Naive thymus-derived CD4-positive, alpha-beta T cell (primary cell): ENCODE results near the gene THRA. TPM values are rescaled to one million over a fixed set of nuclear protein-coding genes. Genes with fewer than 3 reads are reported as not detected.

Source experiments
- ATAC-seq: fragments of 150-1000 bp; cut with Tn5 transposase; 2 replicates; pipeline ENCODE4 v1.10.0; 2021; ENCODE audit warnings: mild to moderate bottlenecking, moderate library complexity
- CTCF ChIA-PET: fragments of 350-600 bp; sonication (Branson Sonifier 250); formaldehyde crosslinking; loops from one replicate; lab custom pipeline; 2021; ENCODE audit warnings: antibody characterized with exemption; lab: Charles Lee
- POLR2A ChIA-PET: fragments of 350-600 bp; sonication (Branson Sonifier 250); formaldehyde crosslinking; loops from one replicate; lab custom pipeline; 2021; ENCODE audit warnings: antibody characterized with exemption, inconsistent platforms; lab: Charles Lee
- DNase-seq, 9 donors: peaks; one replicate each; pipeline versions ENCODE4 v3.0.0 to v3.0.0-alpha.2; 2020 to 2022; ENCODE audit warnings: mixed read lengths in 1 of 9
- H3K27ac ChIP-seq: one replicate; pipeline ENCODE4 v1.7.0; 2013; ENCODE audit warnings: mild to moderate bottlenecking, low read depth, low read length, moderate library complexity
- H3K27me3 ChIP-seq, 2 donors: one replicate each; pipeline ENCODE4 v1.7.0; 2013; ENCODE audit warnings: low read length in 2 of 2, mild to moderate bottlenecking in 2 of 2, moderate library complexity in 2 of 2; ENCODE audit not compliant: control insufficient read depth in 2 of 2, insufficient read depth in 2 of 2
- H3K36me3 ChIP-seq, 3 experiments: 1 replicate in 2 of 3; 2 replicates in 1 of 3; pipeline ENCODE4 v1.7.0; 2013; ENCODE audit warnings: low read length in 3 of 3, mild to moderate bottlenecking in 3 of 3, moderate library complexity in 1 of 3; ENCODE audit not compliant: insufficient read depth in 3 of 3, control insufficient read depth in 2 of 3
- H3K4me1 ChIP-seq, 2 donors: one replicate each; pipeline ENCODE4 v1.7.0; 2013; ENCODE audit warnings: low read length in 2 of 2, mild to moderate bottlenecking in 2 of 2, moderate library complexity in 1 of 2; ENCODE audit not compliant: control insufficient read depth in 2 of 2, insufficient read depth in 2 of 2
- H3K4me3 ChIP-seq: 2 replicates; pipeline ENCODE4 v1.7.0; 2013; ENCODE audit warnings: mild to moderate bottlenecking, low read length
- H3K9me3 ChIP-seq, 3 experiments: 1 replicate in 2 of 3; 2 replicates in 1 of 3; pipeline ENCODE4 v1.7.0; 2013; ENCODE audit warnings: low read length in 3 of 3; ENCODE audit not compliant: control insufficient read depth in 2 of 3
- H3K27ac Mint-ChIP-seq, 9 donors: one replicate each; pipeline ENCODE4 v1.8.0; 2020 to 2022; ENCODE audit warnings: mixed read lengths in 9 of 9, mild to moderate bottlenecking in 8 of 9, moderate library complexity in 5 of 9, inconsistent platforms in 2 of 9
- H3K27me3 Mint-ChIP-seq, 5 donors: one replicate each; pipeline ENCODE4 v1.8.0; 2021 to 2022; ENCODE audit warnings: mixed read lengths in 5 of 5, mild to moderate bottlenecking in 1 of 5
- H3K36me3 Mint-ChIP-seq, 5 donors: one replicate each; pipeline ENCODE4 v1.8.0; 2020 to 2022; ENCODE audit warnings: mixed read lengths in 5 of 5, mild to moderate bottlenecking in 3 of 5, inconsistent platforms in 1 of 5
- H3K4me1 Mint-ChIP-seq, 7 donors: one replicate each; pipeline ENCODE4 v1.8.0; 2020 to 2022; ENCODE audit warnings: mixed read lengths in 7 of 7, mild to moderate bottlenecking in 3 of 7, inconsistent platforms in 1 of 7
- H3K4me3 Mint-ChIP-seq, 10 donors: one replicate each; pipeline ENCODE4 v1.8.0; 2020 to 2022; ENCODE audit warnings: mild to moderate bottlenecking in 10 of 10, mixed read lengths in 10 of 10, moderate library complexity in 6 of 10, inconsistent platforms in 2 of 10
- H3K9me3 Mint-ChIP-seq, 11 donors: one replicate each; pipeline ENCODE4 v1.8.0; 2020 to 2022; ENCODE audit warnings: mixed read lengths in 11 of 11, mild to moderate bottlenecking in 4 of 11, inconsistent platforms in 1 of 11, moderate library complexity in 1 of 11
- intact Hi-C, 2 donors: fragments of 100-400 bp; cut with micrococcal nuclease; formaldehyde crosslinking; loops; one replicate each; pipeline ENCODE4 v1.15.1; 2023
- polyA plus RNA-seq, 2 donors: library from polyadenylated mRNA; unstranded; fragments of 300-500 nt; fragmentation: Illumina TruSeq; gene quantifications; one replicate each; pipeline ENCODE4 v1.2.3, GENCODE V29; 2021
- total RNA-seq, 6 experiments: library from RNA in 5 of 6; stranded (reverse) in 5 of 6; gene quantifications; 1 replicate in 5 of 6; 2 replicates in 1 of 6; pipeline ENCODE4 v1.2.3 and lab custom pipeline; 2021 to 2026

Gene THRA
- total and polyA plus RNA-seq, 7 experiments from 2014 or later, result 3.2 to 55.9 (median 33.5) TPM

GRCh38 chr17:40041196-40041595, 21.6 kb upstream of the THRA start:
- no peaks in the 10 kb centered on the region for H3K9me3 Mint-ChIP-seq
- intact Hi-C loops, result no loop called here
- H3K27me3 Mint-ChIP-seq, result no peaks in the 10 kb centered on the region
- no peak overlapping the region for H3K27ac ChIP-seq
- peaks cover 0 to 13% (median 7%) of the 10 kb centered on the region in 7 donors for H3K4me1 Mint-ChIP-seq
- H3K4me1 ChIP-seq, result no peaks in the 10 kb centered on the region
- peak overlapping the region in 1 of 9 donors; percentile 3 for H3K27ac Mint-ChIP-seq
- H3K27me3 ChIP-seq, result no peaks in the 10 kb centered on the region
- H3K36me3 ChIP-seq, result peaks cover 0 to 19% (median 0%) of the 10 kb centered on the region in 3 experiments
- ATAC-seq (no peak), DNase-seq (no peak)
- ChIA-PET CTCF (interaction anchor here (1.0 to 1.7 kb wide), 2 partner anchors 34 to 45 kb away, joined by 5 to 7 read pairs; no protein-coding TSS in a partner anchor), POLR2A (interaction anchor here (0.7 kb wide), 1 partner anchor 61 kb away, joined by 4 read pairs; no protein-coding TSS in a partner anchor)
- H3K36me3 Mint-ChIP-seq, result peaks cover 0 to 17% (median 6%) of the 10 kb centered on the region in 5 donors
- H3K4me3 Mint-ChIP-seq, result no peak overlapping the region
- no peak overlapping the region for H3K4me3 ChIP-seq
- no peaks in the 10 kb centered on the region for H3K9me3 ChIP-seq

GRCh38 chr17:40056379-40057015, 6.3 kb upstream of the THRA start:
- Histone ChIP-seq H3K27ac (no peak overlapping the region), H3K9me3 (no peaks in the 10 kb centered on the region), H3K36me3 (peaks cover 0 to 11% (median 0%) of the 10 kb centered on the region in 3 experiments), H3K4me1 (peaks cover 7 to 10% of the 10 kb centered on the region in 2 donors), H3K4me3 (no peak overlapping the region), H3K27me3 (no peaks in the 10 kb centered on the region)
- ATAC-seq (no peak), DNase-seq (no peak)
- peak overlapping the region in 1 of 9 donors; percentile 81 for H3K27ac Mint-ChIP-seq
- H3K9me3 Mint-ChIP-seq, result peaks cover 0 to 2% (median 0%) of the 10 kb centered on the region in 11 donors
- ChIA-PET CTCF (interaction anchor here (0.6 kb wide), 2 partner anchors 21 to 64 kb away, joined by 3 to 4 read pairs; no protein-coding TSS in a partner anchor), POLR2A (interaction anchor here (1.2 kb wide), 1 partner anchor 10 kb away, joined by 3 read pairs; no protein-coding TSS in a partner anchor)
- peak overlapping the region in 2 of 10 donors; percentile 21 to 27 for H3K4me3 Mint-ChIP-seq
- peaks cover 0 to 7% (median 0%) of the 10 kb centered on the region in 5 donors for H3K36me3 Mint-ChIP-seq
- intact Hi-C loops, result no loop called here
- peaks cover 11 to 30% (median 17%) of the 10 kb centered on the region in 7 donors for H3K4me1 Mint-ChIP-seq
- H3K27me3 Mint-ChIP-seq, result peaks cover 0 to 39% (median 0%) of the 10 kb centered on the region in 5 donors

- POLR2A ChIA-PET, result interaction anchor here (0.6 to 1.3 kb wide), 2 partner anchors 66 to 267 kb away, joined by 3 read pairs; no protein-coding TSS in a partner anchor
- no peak overlapping the region for H3K4me3 ChIP-seq
- H3K4me3 Mint-ChIP-seq, result no peak overlapping the region
- H3K9me3 Mint-ChIP-seq, result peaks cover 0 to 2% (median 0%) of the 10 kb centered on the region in 11 donors
- CTCF ChIA-PET, result interaction anchor here (0.6 to 3.0 kb wide), 5 partner anchors 17 to 55 kb away, joined by 3 to 22 read pairs (median 4); no protein-coding TSS in a partner anchor
- H3K4me1 ChIP-seq, result peaks cover 14 to 17% of the 10 kb centered on the region in 2 donors
- H3K27ac ChIP-seq, result no peak overlapping the region
- H3K4me1 Mint-ChIP-seq, result peaks cover 21 to 33% (median 25%) of the 10 kb centered on the region in 7 donors
- ATAC-seq, result no peak
- peak overlapping the region in 2 of 9 donors; percentile 10 to 44 for H3K27ac Mint-ChIP-seq
- intact Hi-C loops, result no loop called here
- no peaks in the 10 kb centered on the region for H3K27me3 ChIP-seq
- no peaks in the 10 kb centered on the region for H3K9me3 ChIP-seq
- no peak for DNase-seq
- H3K27me3 Mint-ChIP-seq, result peaks cover 0 to 49% (median 0%) of the 10 kb centered on the region in 5 donors
- peaks cover 0 to 4% (median 0%) of the 10 kb centered on the region in 5 donors for H3K36me3 Mint-ChIP-seq
- H3K36me3 ChIP-seq, result peaks cover 0 to 3% (median 0%) of the 10 kb centered on the region in 3 experiments
Measured at GRCh38 chr17:40058186-40058784, 4.5 kb upstream of the THRA start.

- Histone ChIP-seq H3K4me1 (peaks cover 12% of the 10 kb centered on the region in 2 donors), H3K4me3 (no peak overlapping the region), H3K36me3 (peaks cover 0 to 3% (median 0%) of the 10 kb centered on the region in 3 experiments), H3K27ac (no peak overlapping the region), H3K27me3 (no peaks in the 10 kb centered on the region), H3K9me3 (no peaks in the 10 kb centered on the region)
- DNase-seq (no peak), ATAC-seq (no peak)
- POLR2A ChIA-PET, result interaction anchor here (0.7 to 7.2 kb wide), 3 partner anchors 17 to 65 kb away, joined by 3 to 60 read pairs (median 3); no protein-coding TSS in a partner anchor
- H3K36me3 Mint-ChIP-seq, result peaks cover 0 to 4% (median 0%) of the 10 kb centered on the region in 5 donors
- H3K4me1 Mint-ChIP-seq, result peaks cover 18 to 34% (median 24%) of the 10 kb centered on the region in 7 donors
- H3K27me3 Mint-ChIP-seq, result peaks cover 0 to 54% (median 0%) of the 10 kb centered on the region in 5 donors
- peaks cover 0 to 2% (median 0%) of the 10 kb centered on the region in 11 donors for H3K9me3 Mint-ChIP-seq
- intact Hi-C loops, result no loop called here
- H3K4me3 Mint-ChIP-seq, result no peak overlapping the region
- CTCF ChIA-PET, result interaction anchor here (0.8 to 3.0 kb wide), 4 partner anchors 17 to 54 kb away, joined by 3 to 22 read pairs (median 6); no protein-coding TSS in a partner anchor
- peak overlapping the region in 1 of 9 donors; percentile 25 for H3K27ac Mint-ChIP-seq
Measured at GRCh38 chr17:40058865-40059264, 3.9 kb upstream of the THRA start.

- H3K27ac Mint-ChIP-seq, result no peak overlapping the region
- H3K36me3 Mint-ChIP-seq, result peaks cover 0 to 5% (median 0%) of the 10 kb centered on the region in 5 donors
- no peaks in the 10 kb centered on the region for H3K9me3 ChIP-seq
- H3K4me1 Mint-ChIP-seq, result peaks cover 16 to 36% (median 25%) of the 10 kb centered on the region in 7 donors
- ChIA-PET CTCF (interaction anchor here (0.6 to 11.1 kb wide), 4 partner anchors 15 to 79 kb away, joined by 4 to 127 read pairs (median 14); no protein-coding TSS in a partner anchor), POLR2A (interaction anchor here (1.0 to 7.2 kb wide), 6 partner anchors 16 to 159 kb away, joined by 3 to 60 read pairs (median 3); partner anchors contain the start of gene WIPF2)
- H3K9me3 Mint-ChIP-seq, result no peaks in the 10 kb centered on the region
- H3K4me1 ChIP-seq, result peaks cover 18% of the 10 kb centered on the region in 2 donors
- intact Hi-C loops, result loop anchor here in 1 of 2 donors (5.0 kb wide), 1 partner anchor 107 kb away; no protein-coding TSS in a partner anchor
- H3K4me3 Mint-ChIP-seq, result peak overlapping the region in 1 of 10 donors; percentile 81
- peaks cover 0 to 3% (median 0%) of the 10 kb centered on the region in 3 experiments for H3K36me3 ChIP-seq
- H3K27me3 Mint-ChIP-seq, result peaks cover 0 to 64% (median 0%) of the 10 kb centered on the region in 5 donors
- H3K27ac ChIP-seq, result no peak overlapping the region
- H3K4me3 ChIP-seq, result no peak overlapping the region
- ATAC-seq (no peak), DNase-seq (no peak)
- no peaks in the 10 kb centered on the region for H3K27me3 ChIP-seq
Measured at GRCh38 chr17:40059729-40060475, 2.9 kb upstream of the THRA start.
